ENCODE data around the gene TRPC1. TPM values are rescaled to one million over a fixed set of nuclear protein-coding genes. Genes with fewer than 3 reads are reported as not detected.

Gene TRPC1
- total and polyA plus RNA-seq, 8 donors: 0.57 to 5.0 (median 1.5) TPM

DNA sequence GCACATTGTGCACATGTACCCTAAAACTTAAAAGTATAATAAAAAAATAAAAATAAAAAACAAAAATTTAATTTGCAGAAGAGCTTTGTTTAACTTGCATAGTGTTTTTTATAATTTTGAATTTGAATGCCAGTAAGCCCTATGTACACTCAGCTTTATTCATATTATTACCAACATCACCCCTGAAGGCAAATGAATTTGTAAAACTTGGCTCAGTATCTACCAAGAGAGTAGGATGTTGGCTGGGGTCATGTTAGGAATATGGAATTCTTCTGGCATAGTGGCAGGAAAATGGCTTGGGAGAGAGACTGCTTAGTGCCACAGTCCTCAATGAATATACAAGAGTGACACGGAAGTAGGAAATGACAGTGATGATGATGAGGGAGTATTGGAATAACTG, 30.7 kb downstream of the TRPC1 start:
- Histone ChIP-seq H3K27me3 (no peaks in the 10 kb centered on the region), H3K9me3 (no peaks in the 10 kb centered on the region), H3K36me3 (no peaks in the 10 kb centered on the region), H3K4me3 (no peak overlapping the region), H3K4me1 (no peaks in the 10 kb centered on the region), H3K27ac (no peak overlapping the region)
- no peak for DNase-seq
- WGBS, 2 donors: 92 to 94% methylated on average over 1 of the region's 1 CpG
- intact Hi-C loops (cut with DNase I): no loop called here
- FAIRE-seq: no peak
- no peak for ATAC-seq
- TF ChIP-seq, protein P1, sequence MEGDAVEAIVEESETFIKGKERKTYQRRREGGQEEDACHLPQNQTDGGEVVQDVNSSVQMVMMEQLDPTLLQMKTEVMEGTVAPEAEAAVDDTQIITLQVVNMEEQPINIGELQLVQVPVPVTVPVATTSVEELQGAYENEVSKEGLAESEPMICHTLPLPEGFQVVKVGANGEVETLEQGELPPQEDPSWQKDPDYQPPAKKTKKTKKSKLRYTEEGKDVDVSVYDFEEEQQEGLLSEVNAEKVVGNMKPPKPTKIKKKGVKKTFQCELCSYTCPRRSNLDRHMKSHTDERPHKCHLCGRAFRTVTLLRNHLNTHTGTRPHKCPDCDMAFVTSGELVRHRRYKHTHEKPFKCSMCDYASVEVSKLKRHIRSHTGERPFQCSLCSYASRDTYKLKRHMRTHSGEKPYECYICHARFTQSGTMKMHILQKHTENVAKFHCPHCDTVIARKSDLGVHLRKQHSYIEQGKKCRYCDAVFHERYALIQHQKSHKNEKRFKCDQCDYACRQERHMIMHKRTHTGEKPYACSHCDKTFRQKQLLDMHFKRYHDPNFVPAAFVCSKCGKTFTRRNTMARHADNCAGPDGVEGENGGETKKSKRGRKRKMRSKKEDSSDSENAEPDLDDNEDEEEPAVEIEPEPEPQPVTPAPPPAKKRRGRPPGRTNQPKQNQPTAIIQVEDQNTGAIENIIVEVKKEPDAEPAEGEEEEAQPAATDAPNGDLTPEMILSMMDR (IDR thresholded peaks at IDR 0.05): no peak

DNA sequence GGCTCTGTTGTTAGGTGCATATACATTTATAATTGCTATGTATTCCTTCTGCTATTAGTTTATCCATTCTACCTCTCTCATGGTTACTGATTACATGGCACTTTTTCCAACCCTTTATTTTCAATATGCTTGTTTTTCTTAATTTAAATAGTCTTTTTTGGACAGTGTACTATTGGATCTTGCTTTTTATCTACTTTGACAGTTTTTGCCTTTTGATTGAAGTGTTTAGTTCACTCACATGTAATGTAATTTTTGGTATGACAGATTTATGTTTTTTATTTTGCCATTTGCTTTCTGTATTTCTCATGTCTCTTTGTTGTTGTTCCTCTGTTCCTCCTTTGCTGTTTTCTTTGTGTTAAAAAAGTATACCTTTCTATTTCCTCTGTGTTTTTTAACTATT, 44.5 kb downstream of the TRPC1 start:
- TF ChIP-seq, protein P1 (IDR thresholded peaks at IDR 0.05): no peak
- no peaks in the 10 kb centered on the region for H3K4me1 ChIP-seq
- no peaks in the 10 kb centered on the region for H3K36me3 ChIP-seq
- no peak for ATAC-seq
- H3K9me3 ChIP-seq: no peaks in the 10 kb centered on the region
- H3K27me3 ChIP-seq: no peaks in the 10 kb centered on the region
- no peak overlapping the region for H3K4me3 ChIP-seq
- no peak for DNase-seq
- no peak overlapping the region for H3K27ac ChIP-seq
- intact Hi-C loops (cut with DNase I): no loop called here
- no peak for FAIRE-seq

DNA sequence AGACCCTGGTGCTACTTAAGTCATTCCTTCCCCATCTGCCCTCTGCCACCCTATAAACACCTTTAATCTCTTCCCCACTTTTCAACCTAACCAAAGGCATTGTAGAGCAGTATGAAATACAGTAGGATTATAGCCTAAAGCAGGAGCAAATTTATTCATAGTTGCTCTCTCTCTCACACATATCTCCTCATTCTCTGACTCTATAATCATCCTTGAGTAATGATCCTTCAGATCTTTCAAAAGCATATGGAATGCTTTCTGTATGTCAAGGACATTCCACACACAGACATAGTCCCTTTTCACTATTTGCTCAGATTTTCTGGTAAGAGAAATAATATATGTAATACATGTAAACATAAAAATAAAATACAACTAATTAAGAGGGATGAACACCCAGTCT, 54.1 kb downstream of the TRPC1 start:
- Histone ChIP-seq H3K27ac (no peak overlapping the region), H3K27me3 (no peaks in the 10 kb centered on the region), H3K36me3 (no peaks in the 10 kb centered on the region), H3K9me3 (no peaks in the 10 kb centered on the region), H3K4me3 (no peak overlapping the region), H3K4me1 (no peaks in the 10 kb centered on the region)
- TF ChIP-seq, protein P1 (IDR thresholded peaks at IDR 0.05): no peak
- ATAC-seq (no peak), DNase-seq (no peak), FAIRE-seq (no peak)
- intact Hi-C loops (cut with DNase I): no loop called here

DNA sequence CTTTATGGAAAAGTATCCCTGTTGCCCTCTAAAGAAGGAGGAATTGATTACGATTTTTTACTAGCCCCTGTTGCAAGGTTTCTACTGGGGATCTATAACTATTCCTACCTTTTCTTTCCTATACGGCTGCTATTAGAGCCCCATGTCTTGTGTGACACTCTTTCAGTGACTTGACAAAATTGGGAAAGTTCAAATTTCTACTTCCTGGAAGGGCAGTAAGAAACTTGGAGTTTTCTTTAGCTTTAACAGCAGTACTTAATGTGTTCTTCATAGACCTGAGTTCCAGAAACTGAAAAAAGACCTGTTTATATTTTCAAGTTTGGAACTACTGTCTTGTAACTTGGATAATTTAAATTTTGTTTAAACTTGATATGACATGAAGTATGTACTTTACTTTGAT, 54.7 kb downstream of the TRPC1 start:
- H3K4me3 ChIP-seq: no peak overlapping the region
- H3K9me3 ChIP-seq: no peaks in the 10 kb centered on the region
- FAIRE-seq (no peak), ATAC-seq (no peak), DNase-seq (no peak)
- TF ChIP-seq, protein P1 (IDR thresholded peaks at IDR 0.05): no peak
- 67 to 76% methylated on average over 2 of the region's 2 CpGs for WGBS, 2 donors
- intact Hi-C loops (cut with DNase I): no loop called here
- no peak overlapping the region for H3K27ac ChIP-seq
- H3K36me3 ChIP-seq: no peaks in the 10 kb centered on the region
- H3K27me3 ChIP-seq: no peaks in the 10 kb centered on the region
- H3K4me1 ChIP-seq: no peaks in the 10 kb centered on the region

DNA sequence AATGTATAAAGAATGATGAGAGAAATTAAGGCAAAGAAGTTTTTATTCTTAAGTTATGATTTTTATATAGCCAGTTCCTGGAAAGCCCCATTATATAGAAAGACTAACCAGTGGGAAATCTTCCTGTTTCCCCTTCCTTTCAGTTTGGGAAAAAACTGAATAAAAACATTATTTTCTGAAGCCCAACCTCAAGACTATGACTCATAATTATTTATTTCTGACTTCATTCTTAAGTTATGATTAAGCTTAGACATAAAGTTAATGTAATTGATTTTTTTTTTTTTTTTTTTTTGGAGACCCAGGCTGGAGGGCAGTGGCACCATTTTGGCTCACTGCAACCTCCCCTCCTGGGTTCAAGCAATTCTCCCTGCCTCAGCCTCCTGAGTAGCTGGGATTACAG, 55.8 kb downstream of the TRPC1 start:
- no peak overlapping the region for H3K27ac ChIP-seq
- no peak for FAIRE-seq
- intact Hi-C loops (cut with DNase I): no loop called here
- ATAC-seq: no peak
- H3K4me1 ChIP-seq: no peaks in the 10 kb centered on the region
- H3K36me3 ChIP-seq: no peaks in the 10 kb centered on the region
- no peak overlapping the region for H3K4me3 ChIP-seq
- TF ChIP-seq, protein P1 (IDR thresholded peaks at IDR 0.05): no peak
- DNase-seq: no peak
- no peaks in the 10 kb centered on the region for H3K27me3 ChIP-seq
- no peaks in the 10 kb centered on the region for H3K9me3 ChIP-seq

All from pancreas (tissue), 10 donors.